Measurements from ENCODE around the gene WWTR1. TPM values are rescaled to one million over a fixed set of nuclear protein-coding genes. Genes with fewer than 3 reads are reported as not detected.
A peak's percentile ranks its signal among the peaks of the same experiment; 100 is the strongest.

Gene WWTR1
- total and polyA plus RNA-seq, 2 of the 4 experiments (the other 2 are of a cell fraction), result 38.9 to 65.3 TPM

- Histone ChIP-seq H3K18ac (ENCODE audit: low read depth, low read length) (no peak overlapping the region; the same call in 1 of the 2 replicates), H3K23ac (ENCODE audit: low read depth, low read length) (peak overlapping the region; percentile 81), H2AK5ac (ENCODE audit: low read depth, low read length) (peak overlapping the region; percentile 54; the same call in 1 of the 2 replicates), H2BK5ac (ENCODE audit: low read depth, low read length, poor library complexity, severe bottlenecking) (no peak overlapping the region), H2BK15ac (ENCODE audit: low read depth, low read length) (no peak overlapping the region), H3K27me3 (ENCODE audit: control insufficient read depth, insufficient read depth, low read length) (no peaks in the 10 kb centered on the region), H4K20me1 (ENCODE audit: insufficient read depth, low read length) (peaks cover 15% of the 10 kb centered on the region), H3K14ac (replicated peaks; ENCODE audit: low read depth, low read length) (peak overlapping the region; percentile 36; the same call in 1 of the 2 replicates), H3K9me1 (ENCODE audit: insufficient read depth, low read length) (peaks cover 22% of the 10 kb centered on the region), H3K4me2 (ENCODE audit: low read depth, low read length) (no peak overlapping the region), H3K9ac (ENCODE audit: low read depth, low read length) (no peak overlapping the region), H2AK9ac (replicated peaks; ENCODE audit: low read depth, low read length, poor library complexity) (no peak overlapping the region), H3K36me3 (ENCODE audit: control insufficient read depth, insufficient read depth, low read length) (peaks cover 15% of the 10 kb centered on the region), H3K9me3 (ENCODE audit: control insufficient read depth, insufficient read depth, low read length) (no peaks in the 10 kb centered on the region), H3K79me1 (ENCODE audit: low read depth in 1 of 2, low read length in 2 of 2) (peaks cover 39 to 69% of the 10 kb centered on the region in 2 experiments), H3K27ac (ENCODE audit: insufficient read depth, low read length) (no peak overlapping the region), H4K91ac (ENCODE audit: insufficient read depth, low read depth, low read length) (no peak overlapping the region; the same call in 1 of the 2 replicates), H2AFZ (replicated peaks; ENCODE audit: low read length, poor library complexity) (no peak overlapping the region), H2BK20ac (ENCODE audit: low read depth, low read length) (peak overlapping the region; percentile 59; the same call in 1 of the 2 replicates), H4K8ac (ENCODE audit: low read depth in 2 of 2, low read length in 2 of 2) (no peak overlapping the region), H3K4ac (ENCODE audit: low read depth, low read length) (peak overlapping the region; percentile 48; the same call in 1 of the 2 replicates), H2BK120ac (ENCODE audit: low read depth, low read length) (no peak overlapping the region; the same call in 1 of the 2 replicates), H3K4me3 (ENCODE audit: insufficient read depth, low read depth, low read length) (no peak overlapping the region), H3K56ac (ENCODE audit: extremely low read depth, insufficient read depth, low read length) (no peak overlapping the region), H4K5ac (ENCODE audit: low read depth, low read length) (no peak overlapping the region; the same call in 1 of the 2 replicates), H3K4me1 (ENCODE audit: control insufficient read depth, insufficient read depth, low read length) (peaks cover 25% of the 10 kb centered on the region)
- no peak for DNase-seq
- ATAC-seq (ENCODE audit: low read depth), result no peak
- BruUV-seq (replicated peaks), result no TSS peak
- TF ChIP-seq USF2 (IDR thresholded peaks at IDR 0.05; ENCODE audit: low read depth, low read length) (no peak), RAD21 (IDR thresholded peaks at IDR 0.05; ENCODE audit: low read length) (no peak), MXI1 (IDR thresholded peaks at IDR 0.05; ENCODE audit: borderline replicate concordance, low read depth, low read length) (no peak), MAFK (IDR thresholded peaks at IDR 0.05; ENCODE audit: low read depth, low read length) (no peak)
- WGBS, 2 experiments (ENCODE audit: extremely low coverage in 2 of 2, insufficient read length in 1 of 2), result no CpG with 5 or more reads among the region's 2 CpGs
- ChIA-PET CTCF (interaction anchor here (0.6 to 0.9 kb wide), 2 partner anchors 16 to 147 kb away, joined by 3 read pairs; no protein-coding TSS in a partner anchor), POLR2A (ENCODE audit: unreplicated experiment) (no interaction called here)
- intact Hi-C loops (cut with micrococcal nuclease), result no loop called here
- in situ Hi-C loops (cut with MboI; ENCODE audit: low sequenced_read_pairs), result no loop called here
- dilution Hi-C loops (cut with HindIII; ENCODE audit: low sequenced_read_pairs, unreplicated experiment), result no loop called here
These were observed 86.4 kb downstream of the WWTR1 start for GRCh38 chr3:149571381-149571780.

Data from IMR-90 (cell line).